AG08396 (cell line): Measurements from ENCODE around the gene NPAS3.

ENCODE experiments used
- DNase-seq: peaks from one replicate; pipeline ENCODE4 v3.0.0; 2012; ENCODE audit warnings: low spot score, mixed read lengths

Gene NPAS3

GRCh38 chr14:33643426-33644181 lies 704.9 kb downstream of the NPAS3 start:
- DNase-seq, result no peak

- DNase-seq, result no peak
These were observed 708.1 kb downstream of the NPAS3 start for GRCh38 chr14:33646692-33647260.

GRCh38 chr14:33647385-33647786 lies 708.7 kb downstream of the NPAS3 start:
- peak; percentile 35 for DNase-seq

GRCh38 chr14:33650430-33650829 lies 711.8 kb downstream of the NPAS3 start:
- DNase-seq, result no peak

- DNase-seq, result no peak
These were observed 714.1 kb downstream of the NPAS3 start for GRCh38 chr14:33652566-33653307.

GRCh38 chr14:33653308-33653695 lies 714.6 kb downstream of the NPAS3 start:
- DNase-seq, result no peak

- no peak for DNase-seq
These were observed 716.7 kb downstream of the NPAS3 start for GRCh38 chr14:33655421-33655820.

GRCh38 chr14:33657476-33657875 lies 718.8 kb downstream of the NPAS3 start:
- DNase-seq, result no peak

- DNase-seq, result no peak
These were observed 721.6 kb downstream of the NPAS3 start for GRCh38 chr14:33660248-33660647.

GRCh38 chr14:33661101-33661500 lies 722.4 kb downstream of the NPAS3 start:
- DNase-seq, result no peak

GRCh38 chr14:33668066-33668465 lies 729.4 kb downstream of the NPAS3 start:
- no peak for DNase-seq

GRCh38 chr14:33669111-33669510 lies 730.4 kb downstream of the NPAS3 start:
- no peak for DNase-seq

- DNase-seq, result no peak
These were observed 731.6 kb downstream of the NPAS3 start for GRCh38 chr14:33670235-33670634.

GRCh38 chr14:33671556-33671955 lies 732.9 kb downstream of the NPAS3 start:
- no peak for DNase-seq

GRCh38 chr14:33674927-33675326 lies 736.2 kb downstream of the NPAS3 start:
- DNase-seq, result no peak

GRCh38 chr14:33675415-33676130 lies 736.9 kb downstream of the NPAS3 start:
- no peak for DNase-seq

- DNase-seq, result no peak
These were observed 737.5 kb downstream of the NPAS3 start for GRCh38 chr14:33676135-33676566.

GRCh38 chr14:33676891-33677290 lies 738.2 kb downstream of the NPAS3 start:
- no peak for DNase-seq

GRCh38 chr14:33678005-33678404 lies 739.3 kb downstream of the NPAS3 start:
- no peak for DNase-seq

- no peak for DNase-seq
These were observed 740.3 kb downstream of the NPAS3 start for GRCh38 chr14:33679025-33679424.

- no peak for DNase-seq
These were observed 741.0 kb downstream of the NPAS3 start for GRCh38 chr14:33679461-33680225.

- DNase-seq, result no peak
These were observed 742.2 kb downstream of the NPAS3 start for GRCh38 chr14:33680873-33681272.
